ENCODE results near the gene RNPS1. TPM values are rescaled to one million over a fixed set of nuclear protein-coding genes. Genes with fewer than 3 reads are reported as not detected.

The RNPS1 gene
- total and polyA plus RNA-seq, 9 of the 15 experiments (the other 6 are each of a cell fraction or from before 2014, with no cell fraction given): 44.9 to 338 (median 202) TPM

DNA sequence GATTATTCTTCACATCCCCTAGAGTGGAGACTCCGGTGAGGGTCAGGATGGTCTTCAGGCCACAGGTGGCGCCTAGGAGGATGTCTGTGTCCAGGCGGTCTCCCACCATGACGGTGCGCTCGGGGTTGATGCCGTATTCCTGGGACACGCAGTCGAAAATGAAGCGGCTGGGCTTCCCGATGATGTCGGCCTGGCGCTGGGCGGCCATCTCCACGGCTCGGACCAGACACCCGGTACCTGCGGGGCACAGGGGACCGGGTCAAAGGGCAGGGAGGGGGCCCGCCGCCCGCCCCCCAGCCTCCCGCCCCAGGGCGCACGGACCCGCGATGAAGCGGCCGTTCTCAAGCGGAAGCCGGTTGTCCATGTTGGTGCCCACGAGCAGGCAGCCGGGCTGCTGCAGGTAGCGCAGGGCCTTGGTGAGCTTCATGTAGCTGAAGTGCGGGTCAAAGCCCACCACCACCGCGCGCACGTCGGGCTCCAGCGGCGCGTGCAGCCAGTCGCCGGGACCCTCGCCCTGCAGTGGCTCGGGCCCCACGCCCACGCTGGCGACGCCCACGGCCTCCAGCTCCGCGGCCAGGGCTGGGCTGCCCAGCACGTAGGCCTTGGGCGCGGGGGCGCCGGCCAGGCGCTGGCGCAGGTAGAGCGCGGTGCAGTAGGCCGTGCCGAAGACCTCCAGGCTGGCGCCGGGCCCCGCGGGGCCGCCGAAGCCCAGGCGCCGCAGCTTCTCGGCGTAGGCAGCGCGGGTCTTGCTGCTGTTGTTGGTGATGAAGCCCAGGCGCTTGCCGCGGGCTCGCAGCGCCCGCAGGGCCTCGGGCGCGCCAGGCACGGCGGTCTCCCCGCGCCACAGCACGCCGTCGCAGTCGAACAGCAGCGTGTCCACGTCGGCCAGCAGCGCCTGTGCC, 53.9 kb downstream of the RNPS1 start (continued):
- TF ChIP-seq ELF2 (CRISPR knock-in tag; IDR thresholded peaks at IDR 0.05) (no peak), PHF21A (IDR thresholded peaks at IDR 0.05; ENCODE audit: borderline replicate concordance, low read depth) (no peak), PRMT5 (CRISPR knock-in tag; IDR thresholded peaks at IDR 0.05) (no peak), KLF16 (IDR thresholded peaks at IDR 0.05) (no peak), TCFL5 (CRISPR knock-in tag; conservative IDR thresholded peaks at IDR 0.05) (no peak), SIN3A (IDR thresholded peaks at IDR 0.05; ENCODE audit: borderline replicate concordance in 2 of 2, control insufficient read depth in 1 of 2, low read depth in 2 of 2, low read length in 2 of 2) (0 out of 4 replicates have a peak, but pooled peaks of 1 of the 2 experiments have one; percentile 12), HNRNPH1 (optimal IDR thresholded peaks at IDR 0.05; ENCODE audit: low read depth, low read length) (no peak), HEY1 (CRISPR knock-in tag; IDR thresholded peaks at IDR 0.05; ENCODE audit: borderline replicate concordance) (no peak), HDAC3 (IDR thresholded peaks at IDR 0.05; ENCODE audit: borderline replicate concordance, partially characterized antibody) (no peak), BRF1 (IDR thresholded peaks at IDR 0.05; ENCODE audit: borderline replicate concordance, extremely low read depth, insufficient read length) (no peak), RBM22 (IDR thresholded peaks at IDR 0.05; ENCODE audit: low read depth, low read length, poor library complexity, severe bottlenecking) (no peak), RBM34 (IDR thresholded peaks at IDR 0.05; ENCODE audit: borderline replicate concordance, insufficient read depth, low read length) (no peak), ARID1B (IDR thresholded peaks at IDR 0.05) (no peak)
- TF ChIP-seq, protein P1, sequence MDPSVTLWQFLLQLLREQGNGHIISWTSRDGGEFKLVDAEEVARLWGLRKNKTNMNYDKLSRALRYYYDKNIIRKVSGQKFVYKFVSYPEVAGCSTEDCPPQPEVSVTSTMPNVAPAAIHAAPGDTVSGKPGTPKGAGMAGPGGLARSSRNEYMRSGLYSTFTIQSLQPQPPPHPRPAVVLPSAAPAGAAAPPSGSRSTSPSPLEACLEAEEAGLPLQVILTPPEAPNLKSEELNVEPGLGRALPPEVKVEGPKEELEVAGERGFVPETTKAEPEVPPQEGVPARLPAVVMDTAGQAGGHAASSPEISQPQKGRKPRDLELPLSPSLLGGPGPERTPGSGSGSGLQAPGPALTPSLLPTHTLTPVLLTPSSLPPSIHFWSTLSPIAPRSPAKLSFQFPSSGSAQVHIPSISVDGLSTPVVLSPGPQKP (CRISPR knock-in tag; IDR thresholded peaks at IDR 0.05): no peak
- TF ChIP-seq, protein P2, sequence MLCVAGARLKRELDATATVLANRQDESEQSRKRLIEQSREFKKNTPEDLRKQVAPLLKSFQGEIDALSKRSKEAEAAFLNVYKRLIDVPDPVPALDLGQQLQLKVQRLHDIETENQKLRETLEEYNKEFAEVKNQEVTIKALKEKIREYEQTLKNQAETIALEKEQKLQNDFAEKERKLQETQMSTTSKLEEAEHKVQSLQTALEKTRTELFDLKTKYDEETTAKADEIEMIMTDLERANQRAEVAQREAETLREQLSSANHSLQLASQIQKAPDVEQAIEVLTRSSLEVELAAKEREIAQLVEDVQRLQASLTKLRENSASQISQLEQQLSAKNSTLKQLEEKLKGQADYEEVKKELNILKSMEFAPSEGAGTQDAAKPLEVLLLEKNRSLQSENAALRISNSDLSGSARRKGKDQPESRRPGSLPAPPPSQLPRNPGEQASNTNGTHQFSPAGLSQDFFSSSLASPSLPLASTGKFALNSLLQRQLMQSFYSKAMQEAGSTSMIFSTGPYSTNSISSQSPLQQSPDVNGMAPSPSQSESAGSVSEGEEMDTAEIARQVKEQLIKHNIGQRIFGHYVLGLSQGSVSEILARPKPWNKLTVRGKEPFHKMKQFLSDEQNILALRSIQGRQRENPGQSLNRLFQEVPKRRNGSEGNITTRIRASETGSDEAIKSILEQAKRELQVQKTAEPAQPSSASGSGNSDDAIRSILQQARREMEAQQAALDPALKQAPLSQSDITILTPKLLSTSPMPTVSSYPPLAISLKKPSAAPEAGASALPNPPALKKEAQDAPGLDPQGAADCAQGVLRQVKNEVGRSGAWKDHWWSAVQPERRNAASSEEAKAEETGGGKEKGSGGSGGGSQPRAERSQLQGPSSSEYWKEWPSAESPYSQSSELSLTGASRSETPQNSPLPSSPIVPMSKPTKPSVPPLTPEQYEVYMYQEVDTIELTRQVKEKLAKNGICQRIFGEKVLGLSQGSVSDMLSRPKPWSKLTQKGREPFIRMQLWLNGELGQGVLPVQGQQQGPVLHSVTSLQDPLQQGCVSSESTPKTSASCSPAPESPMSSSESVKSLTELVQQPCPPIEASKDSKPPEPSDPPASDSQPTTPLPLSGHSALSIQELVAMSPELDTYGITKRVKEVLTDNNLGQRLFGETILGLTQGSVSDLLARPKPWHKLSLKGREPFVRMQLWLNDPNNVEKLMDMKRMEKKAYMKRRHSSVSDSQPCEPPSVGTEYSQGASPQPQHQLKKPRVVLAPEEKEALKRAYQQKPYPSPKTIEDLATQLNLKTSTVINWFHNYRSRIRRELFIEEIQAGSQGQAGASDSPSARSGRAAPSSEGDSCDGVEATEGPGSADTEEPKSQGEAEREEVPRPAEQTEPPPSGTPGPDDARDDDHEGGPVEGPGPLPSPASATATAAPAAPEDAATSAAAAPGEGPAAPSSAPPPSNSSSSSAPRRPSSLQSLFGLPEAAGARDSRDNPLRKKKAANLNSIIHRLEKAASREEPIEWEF (CRISPR knock-in tag; IDR thresholded peaks at IDR 0.05): no peak
- TF ChIP-seq, protein P3, sequence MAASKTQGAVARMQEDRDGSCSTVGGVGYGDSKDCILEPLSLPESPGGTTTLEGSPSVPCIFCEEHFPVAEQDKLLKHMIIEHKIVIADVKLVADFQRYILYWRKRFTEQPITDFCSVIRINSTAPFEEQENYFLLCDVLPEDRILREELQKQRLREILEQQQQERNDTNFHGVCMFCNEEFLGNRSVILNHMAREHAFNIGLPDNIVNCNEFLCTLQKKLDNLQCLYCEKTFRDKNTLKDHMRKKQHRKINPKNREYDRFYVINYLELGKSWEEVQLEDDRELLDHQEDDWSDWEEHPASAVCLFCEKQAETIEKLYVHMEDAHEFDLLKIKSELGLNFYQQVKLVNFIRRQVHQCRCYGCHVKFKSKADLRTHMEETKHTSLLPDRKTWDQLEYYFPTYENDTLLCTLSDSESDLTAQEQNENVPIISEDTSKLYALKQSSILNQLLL (CRISPR knock-in tag; IDR thresholded peaks at IDR 0.05; ENCODE audit: borderline replicate concordance): no peak

Measured in K562 (cell line).